ENCODE data around the gene CEP192.
A peak's percentile ranks its signal among the peaks of the same experiment; 100 is the strongest.

The CEP192 gene

GRCh38 chr18:13145636-13146190 lies 154.6 kb downstream of the CEP192 start:
- DNase-seq = no peak

- no peak for DNase-seq
These were observed 156.0 kb downstream of the CEP192 start for GRCh38 chr18:13147130-13147529.

- no peak for DNase-seq
These were observed 160.5 kb downstream of the CEP192 start for GRCh38 chr18:13151656-13152055.

- DNase-seq = no peak
These were observed 167.3 kb downstream of the CEP192 start for GRCh38 chr18:13158428-13158827.

GRCh38 chr18:13159579-13159978 lies 168.4 kb downstream of the CEP192 start:
- peak; percentile 65 for DNase-seq

GRCh38 chr18:13161276-13161899 lies 170.2 kb downstream of the CEP192 start:
- no peak for DNase-seq

GRCh38 chr18:13163167-13163927 lies 172.2 kb downstream of the CEP192 start:
- peak; percentile 1 for DNase-seq

- no peak for DNase-seq
These were observed 173.2 kb downstream of the CEP192 start for GRCh38 chr18:13164406-13164805.

- DNase-seq = no peak
These were observed 174.7 kb downstream of the CEP192 start for GRCh38 chr18:13165636-13166423.

GRCh38 chr18:13173578-13174145 lies 182.5 kb downstream of the CEP192 start:
- no peak for DNase-seq

All from fibroblast of skin of abdomen (primary cell).